D721Med (cell line): ENCODE measurements around the gene TAF1D.

Experiments used
- DNase-seq: peaks from one replicate; pipeline ENCODE4 v3.0.0; 2011; ENCODE audit warnings: low spot score; ENCODE audit not compliant: insufficient read length
- FAIRE-seq: peaks from 2 replicates; lab custom pipeline; 2011; peaks lifted over from hg19 to GRCh38; lab: Jason Lieb, UNC
- TF ChIP-seq, protein P1 (sequence below): IDR thresholded peaks from 2 replicates; pipeline ENCODE4 v1.5.1; 2012; ENCODE audit warnings: mild to moderate bottlenecking, control low read depth; ENCODE audit not compliant: insufficient read depth; ENCODE audit errors: missing control alignments

Gene TAF1D

DNA sequence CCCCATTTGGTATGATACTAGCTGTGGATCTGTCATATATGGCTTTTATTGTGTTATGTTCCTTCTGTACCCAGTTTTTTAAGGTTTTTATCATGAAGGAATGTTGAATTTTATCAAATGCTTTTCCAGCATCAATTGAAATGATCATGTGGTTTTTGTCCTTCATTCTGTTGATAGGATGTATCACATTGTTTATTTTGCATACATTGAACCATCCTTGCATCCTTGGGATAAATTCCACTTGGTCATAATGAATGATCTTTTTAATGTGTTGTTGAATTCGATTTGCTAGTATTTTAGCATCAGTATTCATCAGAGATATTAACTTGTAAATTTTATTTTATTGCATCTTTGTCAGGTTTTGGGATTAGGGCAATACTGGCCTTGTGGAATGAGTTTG, 31.1 kb downstream of the TAF1D start:
- FAIRE-seq (no peak), DNase-seq (no peak)
- TF ChIP-seq, protein P1, sequence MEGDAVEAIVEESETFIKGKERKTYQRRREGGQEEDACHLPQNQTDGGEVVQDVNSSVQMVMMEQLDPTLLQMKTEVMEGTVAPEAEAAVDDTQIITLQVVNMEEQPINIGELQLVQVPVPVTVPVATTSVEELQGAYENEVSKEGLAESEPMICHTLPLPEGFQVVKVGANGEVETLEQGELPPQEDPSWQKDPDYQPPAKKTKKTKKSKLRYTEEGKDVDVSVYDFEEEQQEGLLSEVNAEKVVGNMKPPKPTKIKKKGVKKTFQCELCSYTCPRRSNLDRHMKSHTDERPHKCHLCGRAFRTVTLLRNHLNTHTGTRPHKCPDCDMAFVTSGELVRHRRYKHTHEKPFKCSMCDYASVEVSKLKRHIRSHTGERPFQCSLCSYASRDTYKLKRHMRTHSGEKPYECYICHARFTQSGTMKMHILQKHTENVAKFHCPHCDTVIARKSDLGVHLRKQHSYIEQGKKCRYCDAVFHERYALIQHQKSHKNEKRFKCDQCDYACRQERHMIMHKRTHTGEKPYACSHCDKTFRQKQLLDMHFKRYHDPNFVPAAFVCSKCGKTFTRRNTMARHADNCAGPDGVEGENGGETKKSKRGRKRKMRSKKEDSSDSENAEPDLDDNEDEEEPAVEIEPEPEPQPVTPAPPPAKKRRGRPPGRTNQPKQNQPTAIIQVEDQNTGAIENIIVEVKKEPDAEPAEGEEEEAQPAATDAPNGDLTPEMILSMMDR: no peak

DNA sequence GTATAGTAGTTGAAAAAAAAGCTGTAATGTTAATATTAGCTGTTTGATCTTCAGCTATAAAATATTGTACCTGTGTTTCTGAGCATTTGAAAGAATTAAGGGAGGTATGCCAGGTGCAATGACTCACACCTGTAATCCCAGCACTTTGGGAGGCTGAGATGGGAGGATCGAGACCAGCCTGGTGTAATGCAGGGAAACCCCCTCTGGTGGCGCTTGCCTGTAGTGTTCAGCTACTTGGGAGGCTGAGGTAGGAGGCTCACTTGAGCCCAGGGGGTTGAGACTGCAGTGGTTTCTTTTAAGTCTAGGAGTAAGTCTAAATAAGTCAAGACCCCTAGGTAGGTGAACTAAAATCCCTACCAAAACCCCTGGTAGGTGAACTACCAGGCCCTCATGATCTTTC, 37.1 kb downstream of the TAF1D start:
- DNase-seq (no peak), FAIRE-seq (no peak)
- TF ChIP-seq, protein P1: no peak

DNA sequence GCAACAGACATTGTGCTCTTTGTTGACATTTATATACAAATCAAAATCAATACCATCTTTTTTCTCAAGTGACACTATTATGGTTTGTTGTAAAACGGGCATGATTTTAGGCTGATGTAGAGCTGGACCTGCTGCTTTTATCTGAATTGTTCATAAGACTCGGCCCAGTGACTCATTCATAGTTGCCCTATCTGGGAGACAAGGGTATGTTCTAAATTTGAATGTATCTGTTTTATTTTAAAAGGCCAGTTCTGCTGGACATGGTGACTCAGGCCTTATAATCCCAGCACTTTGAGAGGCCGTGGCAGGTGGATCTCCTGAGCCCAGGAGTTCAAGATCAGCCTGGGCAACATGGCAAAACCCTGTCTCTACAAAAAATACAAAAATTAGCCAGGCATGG, 40.5 kb downstream of the TAF1D start:
- TF ChIP-seq, protein P1: no peak
- FAIRE-seq (no peak), DNase-seq (no peak)

DNA sequence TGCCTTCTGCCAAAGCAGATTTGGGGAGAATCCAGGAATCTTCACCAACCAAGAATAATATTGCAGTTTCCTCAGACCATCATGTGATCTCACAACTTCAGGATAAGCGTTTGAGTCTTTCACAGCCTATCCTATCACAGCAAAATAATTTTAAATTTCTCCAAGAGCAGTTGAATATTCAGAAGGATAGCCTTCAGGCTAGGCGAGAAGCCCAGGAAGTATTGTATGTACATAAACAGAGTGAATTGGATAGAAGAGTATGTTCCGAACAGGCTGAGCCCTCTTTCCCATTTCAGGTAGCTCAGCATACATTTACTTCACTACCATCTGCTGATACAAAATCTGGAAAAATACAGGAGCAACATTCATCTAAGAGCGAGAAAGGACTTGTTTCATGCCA, 43.7 kb downstream of the TAF1D start:
- no peak for FAIRE-seq
- TF ChIP-seq, protein P1: no peak

DNA sequence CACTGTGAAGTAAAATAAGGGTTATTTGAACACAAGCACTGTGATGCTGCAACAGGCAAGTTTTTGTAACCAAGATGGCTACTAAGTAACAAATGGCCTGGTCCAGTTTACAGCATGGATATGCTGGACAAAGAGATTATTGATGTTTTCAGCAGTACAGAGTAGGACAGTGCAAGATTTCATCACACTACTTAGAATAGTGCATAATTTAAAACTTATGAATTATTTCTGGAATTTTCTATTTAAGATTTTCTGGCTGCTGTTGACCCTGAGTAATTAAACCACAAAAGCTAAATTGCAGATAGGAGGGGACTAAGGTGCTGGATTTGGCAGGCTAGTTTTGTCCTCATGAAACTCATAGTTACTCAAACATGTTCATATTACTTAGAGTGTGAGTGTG, 46.7 kb downstream of the TAF1D start:
- FAIRE-seq (no peak), DNase-seq (no peak)
- TF ChIP-seq, protein P1: no peak

More for the DNA sequence above, 43.7 kb downstream of the TAF1D start:
- DNase-seq: no peak

DNA sequence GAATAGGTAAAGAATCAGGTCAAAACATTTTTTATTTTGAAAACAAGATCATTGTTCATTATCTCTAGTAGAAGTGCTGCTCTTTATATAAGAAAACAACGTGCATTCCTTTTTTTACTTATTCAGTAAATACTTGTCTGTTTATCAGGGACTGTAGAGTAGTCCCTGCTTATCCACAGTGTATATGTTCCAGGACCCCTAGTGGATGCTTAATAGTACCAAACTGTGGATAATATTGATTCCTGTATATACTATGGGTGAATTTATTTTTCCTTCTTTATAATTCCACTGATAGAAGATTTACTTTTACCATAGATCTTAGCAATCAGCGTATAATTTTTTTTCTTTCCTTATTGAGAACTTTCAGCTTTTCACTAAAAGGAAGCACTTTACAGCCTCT, 47.2 kb downstream of the TAF1D start:
- FAIRE-seq: no peak
- no peak for DNase-seq
- TF ChIP-seq, protein P1: no peak

DNA sequence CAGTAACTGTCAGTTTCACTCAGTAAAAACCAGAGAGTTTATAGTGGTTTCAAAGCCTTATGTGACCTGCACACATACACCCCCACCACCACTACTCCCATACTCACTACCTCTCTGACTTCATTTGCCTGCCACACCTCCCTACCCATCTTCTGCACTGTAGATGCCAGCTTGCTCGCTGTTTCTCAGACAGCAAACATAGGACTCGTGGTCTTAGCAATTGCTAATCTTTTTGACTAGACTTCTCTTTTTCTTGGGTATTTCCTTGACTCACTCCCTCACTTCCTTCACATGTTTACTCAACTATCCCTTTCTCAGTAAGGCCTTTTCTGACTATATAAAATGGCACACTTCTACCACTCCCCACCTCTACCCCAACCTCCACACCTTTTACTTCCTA, 52.1 kb downstream of the TAF1D start:
- DNase-seq (no peak), FAIRE-seq (no peak)
- TF ChIP-seq, protein P1: no peak
